K562 (cell line): ENCODE measurements around the gene ETS1. TPM values are rescaled to one million over a fixed set of nuclear protein-coding genes. Genes with fewer than 3 reads are reported as not detected.

ENCODE experiments used
- ATAC-seq: fragments of 200-7000 bp; cut with Tn5 transposase; 3 replicates; pipeline ENCODE4 v1.9.1; 2020; ENCODE audit warnings: moderate library complexity
- BruUV-seq: library from RNA; stranded (reverse); fragments of 400-500 nt; replicated peaks from 2 replicates; lab custom pipeline; 2021; lab: Mats Ljungman, UMichigan
- CTCF ChIA-PET: fragments of 300-600 bp; formaldehyde crosslinking; extraction: SDS; loops from one replicate; lab custom pipeline; 2021; ENCODE audit warnings: low intra/inter-chr PET ratio; lab: Yijun Ruan, JAX
- POLR2A ChIA-PET: fragments of 300-600, 350-650 bp; sonication (Branson Sonifier 250); formaldehyde crosslinking; extraction: SDS; loops from one replicate; lab custom pipeline; 2021; ENCODE audit warnings: antibody characterized with exemption, inconsistent platforms; lab: Yijun Ruan, JAX
- DNase-seq, 4 experiments: peaks; one replicate each; pipeline versions ENCODE4 v3.0.0 to v3.0.0-alpha.2; 2011 to 2018; ENCODE audit warnings: low spot score in 3 of 4, mixed read lengths in 3 of 4; ENCODE audit errors: extremely low read depth in 1 of 4
- FAIRE-seq: peaks from 2 replicates; lab custom pipeline; 2011; peaks lifted over from hg19 to GRCh38; lab: Jason Lieb, UNC
- H2AFZ ChIP-seq: 2 replicates; pipeline ENCODE4 v1.6.0; 2011; ENCODE audit warnings: low read depth, low read length, control low read depth, inconsistent platforms
- H3K27ac ChIP-seq: fragments of 200-600 bp; 3 replicates; pipeline ENCODE4 v1.8.0; 2011; ENCODE audit warnings: low read depth, mild to moderate bottlenecking, control low read depth, inconsistent platforms, low read length, moderate library complexity, mixed read lengths; ENCODE audit errors: extremely low read depth
- H3K27me3 ChIP-seq, 2 experiments: fragments of 300-600 bp in 1 of 2; 2 replicates in 1 of 2; 3 replicates in 1 of 2; pipeline versions ENCODE4 v1.6.0 to v1.8.0; 2011; ENCODE audit warnings: inconsistent platforms in 2 of 2, low read length in 2 of 2, mild to moderate bottlenecking in 1 of 2, mixed read lengths in 1 of 2, moderate library complexity in 1 of 2; ENCODE audit not compliant: control insufficient read depth in 2 of 2, insufficient read depth in 2 of 2
- H3K36me3 ChIP-seq: fragments of 300-600 bp; 3 replicates; pipeline ENCODE4 v1.8.0; 2011; ENCODE audit warnings: mild to moderate bottlenecking, low read length, inconsistent platforms; ENCODE audit not compliant: control insufficient read depth, insufficient read depth
- H3K4me1 ChIP-seq, 2 experiments: fragments of 200-600 bp in 1 of 2; replicated peaks in 1 of 2; 2 replicates in 1 of 2; 3 replicates in 1 of 2; pipeline versions ENCODE4 v1.5.1 to v1.8.0; 2011; ENCODE audit warnings: inconsistent platforms in 2 of 2, low read length in 2 of 2, mild to moderate bottlenecking in 1 of 2, mixed read lengths in 1 of 2, moderate library complexity in 1 of 2; ENCODE audit not compliant: control insufficient read depth in 2 of 2, insufficient read depth in 2 of 2
- H3K4me2 ChIP-seq: 2 replicates; pipeline ENCODE4 v1.6.1; 2011; ENCODE audit warnings: low read length, control low read depth, inconsistent platforms, mixed read lengths; ENCODE audit not compliant: insufficient read depth
- H3K4me3 ChIP-seq: fragments of 200-600 bp; sonication (generic), shearing (Covaris generic); 2 replicates; pipeline ENCODE4 v1.5.1; 2016; ENCODE audit warnings: control low read depth, inconsistent platforms
- H3K79me2 ChIP-seq: fragments of 200-600 bp; 3 replicates; pipeline ENCODE4 v1.8.0; 2011; ENCODE audit warnings: low read length, inconsistent platforms; ENCODE audit not compliant: control insufficient read depth, insufficient read depth
- H3K9ac ChIP-seq, 2 experiments: 2 replicates each; pipeline versions ENCODE4 v1.6.0 to v1.6.1; 2011; ENCODE audit warnings: low read depth in 2 of 2, low read length in 2 of 2, control low read depth in 1 of 2, inconsistent platforms in 1 of 2, mild to moderate bottlenecking in 1 of 2, mixed read lengths in 1 of 2; ENCODE audit not compliant: insufficient read depth in 1 of 2
- H3K9me1 ChIP-seq: one replicate; pipeline ENCODE4 v1.6.0; 2011; ENCODE audit warnings: inconsistent platforms, mild to moderate bottlenecking, low read length, moderate library complexity; ENCODE audit not compliant: control insufficient read depth, insufficient read depth
- H3K9me3 ChIP-seq: replicated peaks from 2 replicates; pipeline ENCODE4 v1.5.1; 2011; ENCODE audit warnings: low read depth, low read length, inconsistent platforms; ENCODE audit not compliant: control insufficient read depth, insufficient read depth
- H4K20me1 ChIP-seq: replicated peaks from 2 replicates; pipeline ENCODE4 v1.6.1; 2011; ENCODE audit warnings: low read length, inconsistent platforms, mixed read lengths; ENCODE audit not compliant: control insufficient read depth, insufficient read depth
- EZH2 ChIP-seq: IDR thresholded peaks from 2 replicates; pipeline ENCODE4 v1.6.1; 2012; ENCODE audit warnings: low read depth, mild to moderate bottlenecking, inconsistent platforms, low read length, borderline replicate concordance
- FOXJ2 ChIP-seq: fragments of 200-800 bp; sonication (Bioruptor generic); IDR thresholded peaks from 2 replicates; pipeline ENCODE4 v1.6.1; 2016; ENCODE audit warnings: missing genetic modification characterization, missing compliant biosample characterization
- FOXJ3 ChIP-seq: sonication (generic); formaldehyde crosslinking; IDR thresholded peaks from 2 replicates; pipeline ENCODE4 v1.4.0; 2020; ENCODE audit warnings: mild to moderate bottlenecking, missing genetic modification reagents
- IFI16 ChIP-seq: fragments of 250-450 bp; sonication (Bioruptor Pico); IDR thresholded peaks from 2 replicates; pipeline ENCODE4 v2.1.2; 2022; ENCODE audit warnings: mild to moderate bottlenecking, inconsistent platforms
- MBD2 ChIP-seq: sonication (generic); IDR thresholded peaks from 2 replicates; pipeline ENCODE4 v1.6.1; 2016; ENCODE audit warnings: low read depth, borderline replicate concordance
- PHTF2 ChIP-seq: fragments of 250-450 bp; sonication (Bioruptor Pico); IDR thresholded peaks from 2 replicates; pipeline ENCODE4 v1.5.0; 2021; ENCODE audit warnings: mild to moderate bottlenecking
- SREBF2 ChIP-seq: sonication (generic); formaldehyde crosslinking; IDR thresholded peaks from 2 replicates; pipeline ENCODE4 v1.4.0; 2020; ENCODE audit warnings: mild to moderate bottlenecking, missing genetic modification reagents
- STAT5B ChIP-seq: fragments of 250-450 bp; sonication (Bioruptor Pico); IDR thresholded peaks from 2 replicates; pipeline ENCODE4 v1.8.0; 2021; ENCODE audit warnings: mild to moderate bottlenecking, inconsistent platforms
- TEAD2 ChIP-seq: fragments of 450-650 bp; IDR thresholded peaks from 2 replicates; pipeline ENCODE4 v1.6.1; 2016; ENCODE audit warnings: missing genetic modification characterization, control low read depth, missing compliant biosample characterization
- TSC22D4 ChIP-seq: fragments of 450-650 bp; IDR thresholded peaks from 2 replicates; pipeline ENCODE4 v1.6.1; 2016; ENCODE audit warnings: missing genetic modification characterization, missing biosample characterization, control low read depth
- XRCC4 ChIP-seq: IDR thresholded peaks from one replicate; pipeline ENCODE4 v1.6.1; 2011; ENCODE audit not compliant: insufficient read depth, insufficient read length; ENCODE audit errors: extremely low read depth
- ZFP30 ChIP-seq: fragments of 250-450 bp; sonication (Bioruptor Pico); IDR thresholded peaks from 2 replicates; pipeline ENCODE4 v1.8.0; 2022; ENCODE audit warnings: moderate library complexity, mild to moderate bottlenecking, inconsistent platforms, borderline replicate concordance
- ZNF444 ChIP-seq: fragments of 250-450 bp; sonication (Bioruptor Pico); IDR thresholded peaks from 2 replicates; pipeline ENCODE4 v1.4.0; 2020; ENCODE audit warnings: mild to moderate bottlenecking, moderate library complexity
- WGBS: fragments of 100-300 bp; shearing (Covaris generic); methylation state at CpG from one replicate; pipeline ENCODE4 v1.1.6; 2016; ENCODE audit warnings: low coverage, mixed read lengths; ENCODE audit not compliant: insufficient coverage; ENCODE audit errors: missing lambda C conversion rate; 5-methylcytosine and 5-hydroxymethylcytosine counted together
- in situ Hi-C: fragments of 300-500 bp; cut with MboI; formaldehyde crosslinking; loops from 4 replicates; pipeline ENCODE4 v1.15.0; 2018; ENCODE audit warnings: inconsistent platforms, mixed read lengths
- intact Hi-C: fragments of 100-400 bp; cut with micrococcal nuclease; formaldehyde crosslinking; loops from 2 replicates; pipeline ENCODE4 v1.14.2; 2022
- polyA plus RNA-seq, 8 experiments: library from polyadenylated mRNA; depleted of rRNA in 4 of 8; stranded (reverse) in 5 of 8; unstranded in 3 of 8; fragments of >200 nt; fragmentation: Nextera tagmentation in 2 of 8; fragmentation: Illumina TruSeq in 1 of 8; extraction: Ambion mirVana in 2 of 8; extraction: Trizol in 1 of 8; gene quantifications; 2 replicates each; pipeline versions ENCODE4 v1.2.1 to v1.2.3, GENCODE V29; 2011 to 2014; ENCODE audit warnings: inconsistent platforms in 1 of 8, missing spikeins in 1 of 8
- total RNA-seq, 7 experiments: library from RNA; depleted of rRNA in 6 of 7; stranded (reverse); fragments of >200 nt in 6 of 7; fragmentation: Illumina TruSeq in 2 of 7; extraction: Trizol in 2 of 7; gene quantifications; 2 replicates each; pipeline versions ENCODE4 v1.2.1 to v1.2.3, GENCODE V29; 2011 to 2021; ENCODE audit warnings: low replicate concordance in 1 of 7
- TF ChIP-seq, protein P1 (sequence below): fragments of 250-450 bp; sonication (Bioruptor Pico); IDR thresholded peaks from 2 replicates; pipeline ENCODE4 v1.8.0; 2022; ENCODE audit warnings: inconsistent platforms, mild to moderate bottlenecking, moderate library complexity, borderline replicate concordance

Gene ETS1
- total and polyA plus RNA-seq, 9 of the 15 experiments (the other 6 are each of a cell fraction or from before 2014, with no cell fraction given) = 0.04 to 1.4 (median 0.23) TPM

DNA sequence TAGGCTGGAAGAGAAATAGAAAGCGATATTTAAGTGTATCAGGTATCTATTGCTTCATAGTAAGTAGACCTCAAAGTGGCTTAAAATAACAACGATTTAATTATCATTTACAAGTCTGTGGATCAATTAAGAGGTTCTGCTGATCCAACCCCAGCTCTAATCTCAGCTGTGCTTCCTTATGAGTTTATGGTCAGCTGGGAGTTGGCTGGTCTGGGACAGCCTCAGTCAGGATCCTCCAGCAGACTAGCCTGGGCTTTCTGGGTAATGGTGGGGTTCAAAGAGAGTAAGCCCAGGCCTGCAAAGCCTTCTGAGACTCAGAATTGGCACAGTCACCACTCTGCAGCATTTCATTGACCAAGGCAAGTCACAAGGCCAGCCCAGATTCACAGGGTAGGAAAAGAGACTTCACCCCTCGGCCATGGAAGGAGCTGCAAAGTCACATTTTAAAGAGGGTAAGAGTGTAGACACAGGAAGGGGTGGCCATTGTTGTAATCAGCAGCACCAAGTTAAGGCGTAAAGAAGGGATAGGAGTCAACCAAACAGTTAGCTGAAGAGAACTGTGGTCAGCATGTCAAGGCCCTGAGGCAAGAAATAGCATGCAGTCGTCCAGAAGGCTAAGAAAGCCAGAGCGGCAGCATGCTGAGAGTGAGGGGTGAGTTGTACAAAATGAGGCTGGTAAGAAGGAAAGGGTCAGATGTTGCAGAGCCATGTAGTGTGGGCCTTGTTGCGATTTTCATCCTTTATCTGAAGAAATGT, 168.2 kb downstream of the ETS1 start:
- H2AFZ ChIP-seq = no peak overlapping the region
- ChIA-PET CTCF (no interaction called here), POLR2A (interaction anchor here (0.7 kb wide), 1 partner anchor 292 kb away, joined by 3 read pairs; no protein-coding TSS in a partner anchor)
- no peaks in the 10 kb centered on the region for H3K4me1 ChIP-seq
- no peak overlapping the region for H3K4me2 ChIP-seq
- ATAC-seq = no peak
- H3K36me3 ChIP-seq = no peaks in the 10 kb centered on the region
- no peaks in the 10 kb centered on the region for H3K9me1 ChIP-seq
- under 1% methylated on average over 7 of the region's 7 CpGs for WGBS
- no peak overlapping the region for H3K27ac ChIP-seq
- intact Hi-C loops = no loop called here
- H3K9ac ChIP-seq = no peak overlapping the region
- in situ Hi-C loops = no loop called here
- H3K27me3 ChIP-seq = no peaks in the 10 kb centered on the region
- no peak overlapping the region for H3K4me3 ChIP-seq
- BruUV-seq = no TSS peak
- H3K9me3 ChIP-seq = no peaks in the 10 kb centered on the region
- TF ChIP-seq FOXJ3 (CRISPR knock-in tag) (no peak), PHTF2 (CRISPR knock-in tag) (no peak), SREBF2 (CRISPR knock-in tag) (no peak), STAT5B (no peak), ZFP30 (no peak), TEAD2 (tag) (no peak), TSC22D4 (no peak), ZNF444 (CRISPR knock-in tag) (no peak), FOXJ2 (tag) (no peak), MBD2 (no peak), EZH2 (no peak), XRCC4 (no peak), IFI16 (CRISPR knock-in tag) (no peak)
- TF ChIP-seq, protein P1, sequence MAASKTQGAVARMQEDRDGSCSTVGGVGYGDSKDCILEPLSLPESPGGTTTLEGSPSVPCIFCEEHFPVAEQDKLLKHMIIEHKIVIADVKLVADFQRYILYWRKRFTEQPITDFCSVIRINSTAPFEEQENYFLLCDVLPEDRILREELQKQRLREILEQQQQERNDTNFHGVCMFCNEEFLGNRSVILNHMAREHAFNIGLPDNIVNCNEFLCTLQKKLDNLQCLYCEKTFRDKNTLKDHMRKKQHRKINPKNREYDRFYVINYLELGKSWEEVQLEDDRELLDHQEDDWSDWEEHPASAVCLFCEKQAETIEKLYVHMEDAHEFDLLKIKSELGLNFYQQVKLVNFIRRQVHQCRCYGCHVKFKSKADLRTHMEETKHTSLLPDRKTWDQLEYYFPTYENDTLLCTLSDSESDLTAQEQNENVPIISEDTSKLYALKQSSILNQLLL = no peak
- no peak for FAIRE-seq
- no peaks in the 10 kb centered on the region for H3K79me2 ChIP-seq
- H4K20me1 ChIP-seq = no peaks in the 10 kb centered on the region
- DNase-seq = no peak
